Karpas-422 (cell line): ENCODE measurements around the gene DCP1A. TPM values are rescaled to one million over a fixed set of nuclear protein-coding genes. Genes with fewer than 3 reads are reported as not detected.
"Not testable (repeated sequence)": the region's sequence is repeated elsewhere in the genome, so short reads cannot be mapped to it uniquely, and the experiment has no call there.

Experiments used
- DNase-seq: peaks from one replicate; pipeline ENCODE4 v3.0.0-alpha.2; 2015
- H2AFZ ChIP-seq: fragments of 200-600 bp; sonication (generic); 2 replicates; pipeline ENCODE4 v1.6.1; 2014; ENCODE audit warnings: antibody characterized with exemption, low read length, mixed read lengths
- H3K27ac ChIP-seq: fragments of 200-600 bp; sonication (generic); 2 replicates; pipeline ENCODE4 v1.5.1; 2014; ENCODE audit warnings: mild to moderate bottlenecking, low read length, moderate library complexity
- H3K27me3 ChIP-seq: fragments of 200-600 bp; sonication (generic); 2 replicates; pipeline ENCODE4 v1.6.1; 2014; ENCODE audit warnings: low read length, mixed read lengths
- H3K36me3 ChIP-seq: fragments of 200-600 bp; sonication (generic); 2 replicates; pipeline ENCODE4 v1.6.1; 2014; ENCODE audit warnings: low read length, mixed read lengths; ENCODE audit not compliant: insufficient read depth
- H3K4me1 ChIP-seq: fragments of 200-600 bp; sonication (generic); 2 replicates; pipeline ENCODE4 v1.6.1; 2014; ENCODE audit warnings: mild to moderate bottlenecking, low read length, mixed read lengths
- H3K4me2 ChIP-seq: fragments of 200-600 bp; sonication (generic); 2 replicates; pipeline ENCODE4 v1.6.1; 2014; ENCODE audit warnings: low read length, low read depth, mild to moderate bottlenecking; ENCODE audit not compliant: poor library complexity, severe bottlenecking
- H3K4me3 ChIP-seq: fragments of 200-600 bp; sonication (generic); 2 replicates; pipeline ENCODE4 v1.5.1; 2014; ENCODE audit warnings: mild to moderate bottlenecking, antibody characterized with exemption, low read length, mixed read lengths
- H3K79me2 ChIP-seq: fragments of 200-600 bp; sonication (generic); 2 replicates; pipeline ENCODE4 v1.6.1; 2014; ENCODE audit warnings: mild to moderate bottlenecking, low read length, mixed read lengths
- H3K9ac ChIP-seq: fragments of 200-600 bp; sonication (generic); 2 replicates; pipeline ENCODE4 v1.6.0; 2014; ENCODE audit warnings: low read length
- H3K9me2 ChIP-seq: fragments of 200-600 bp; sonication (generic), shearing (Covaris generic); replicated peaks from 2 replicates; pipeline ENCODE4 v1.6.0; 2014; ENCODE audit warnings: mild to moderate bottlenecking, low read length, moderate library complexity; ENCODE audit not compliant: insufficient read depth
- H3K9me3 ChIP-seq: fragments of 300-700, 200-600 bp; sonication (generic); 2 replicates; pipeline ENCODE4 v1.6.1; 2014; ENCODE audit warnings: low read length, mixed read lengths
- H4K20me1 ChIP-seq: fragments of 200-600 bp; sonication (generic); 2 replicates; pipeline ENCODE4 v1.6.1; 2014; ENCODE audit warnings: mild to moderate bottlenecking, antibody characterized with exemption, low read length, low read depth; ENCODE audit not compliant: insufficient read depth
- total RNA-seq: library from RNA; depleted of rRNA; stranded (reverse); fragments of >200 nt; shearing (Covaris generic); gene quantifications from 2 replicates; pipeline ENCODE4 v1.2.3, GENCODE V29; 2014; ENCODE audit warnings: low replicate concordance

Gene DCP1A
- total RNA-seq, 1 experiment from 2014 or later = 29.8 TPM

DNA sequence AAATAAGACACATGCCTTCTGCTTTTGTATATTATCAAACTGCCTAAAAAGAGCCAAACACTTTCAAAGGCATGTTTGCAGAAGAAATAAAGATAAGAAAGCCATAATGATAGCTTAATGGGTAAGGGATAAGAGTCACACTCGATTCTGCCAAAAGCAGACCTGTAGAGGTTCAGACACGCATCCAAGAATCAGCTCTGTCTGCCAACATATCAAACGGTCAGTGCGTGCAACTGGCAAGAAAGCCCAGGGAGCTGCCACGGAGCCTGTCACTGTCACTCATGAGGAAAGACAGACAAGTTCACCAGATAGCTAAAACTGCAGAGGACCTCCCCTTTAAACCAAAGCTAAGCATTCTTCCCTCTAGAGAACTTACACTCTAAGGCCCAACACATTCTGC is 23.2 kb downstream of the DCP1A start:
- Histone ChIP-seq H3K4me1 (no peaks in the 10 kb centered on the region), H3K79me2 (peaks cover 80% of the 10 kb centered on the region), H3K27me3 (no peaks in the 10 kb centered on the region), H3K4me3 (no peak overlapping the region), H2AFZ (no peak overlapping the region), H3K9me2 (no peaks in the 10 kb centered on the region), H4K20me1 (no peaks in the 10 kb centered on the region), H3K4me2 (no peak overlapping the region), H3K9ac (no peak overlapping the region), H3K36me3 (peaks cover 6% of the 10 kb centered on the region; the same call in 1 of the 2 replicates), H3K9me3 (no peaks in the 10 kb centered on the region), H3K27ac (no peak overlapping the region)
- no peak for DNase-seq

DNA sequence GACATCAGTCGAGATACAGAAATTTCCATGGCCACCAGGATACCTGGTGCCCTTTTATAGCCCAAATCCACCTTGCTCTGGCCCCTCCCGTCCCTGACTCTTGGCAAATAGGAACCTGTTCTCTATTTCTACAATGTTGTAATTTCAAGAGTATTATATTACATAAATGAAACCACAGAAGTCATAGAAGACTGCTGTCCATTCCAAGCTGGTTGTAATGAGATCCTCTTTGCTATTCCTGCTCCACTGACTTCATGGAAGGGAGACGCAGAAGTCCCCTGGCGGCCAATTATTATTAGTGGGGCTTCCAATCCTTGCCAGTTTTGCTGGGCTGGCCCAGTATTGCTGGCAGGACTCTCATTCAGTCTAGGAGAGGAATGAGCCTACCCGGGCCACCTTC is 26.6 kb downstream of the DCP1A start:
- Histone ChIP-seq H3K9ac (no peak overlapping the region), H3K4me1 (no peaks in the 10 kb centered on the region), H3K9me2 (no peaks in the 10 kb centered on the region), H3K4me3 (no peak overlapping the region), H3K4me2 (no peak overlapping the region), H3K27ac (no peak overlapping the region), H3K36me3 (peaks cover 12% of the 10 kb centered on the region; the same call in 1 of the 2 replicates), H4K20me1 (no peaks in the 10 kb centered on the region), H2AFZ (no peak overlapping the region), H3K79me2 (peaks cover 59% of the 10 kb centered on the region), H3K9me3 (no peaks in the 10 kb centered on the region), H3K27me3 (no peaks in the 10 kb centered on the region)
- DNase-seq = no peak

DNA sequence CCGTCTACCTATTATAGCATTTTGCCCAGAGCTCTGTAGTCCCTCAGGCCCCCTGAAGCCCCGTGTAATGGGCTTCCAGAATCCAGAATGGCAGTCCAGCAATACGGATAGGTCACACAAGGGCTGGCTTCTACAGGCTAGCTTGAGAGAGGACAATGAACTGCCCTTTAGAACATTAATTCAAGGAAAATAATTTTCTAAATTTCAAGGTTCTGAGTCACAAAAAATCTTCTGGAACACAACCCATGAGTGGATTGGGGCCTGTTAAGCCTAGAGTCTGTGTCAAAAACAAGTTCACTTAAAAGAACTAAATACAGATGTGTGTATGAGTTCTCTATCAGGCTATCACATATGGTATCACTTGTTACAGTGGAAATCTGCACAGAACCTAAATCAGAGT is 28.8 kb downstream of the DCP1A start:
- H3K36me3 ChIP-seq = peaks cover 12% of the 10 kb centered on the region; the same call in 1 of the 2 replicates
- H3K4me3 ChIP-seq = no peak overlapping the region
- DNase-seq = no peak
- peaks cover 38% of the 10 kb centered on the region for H3K79me2 ChIP-seq
- no peaks in the 10 kb centered on the region for H3K4me1 ChIP-seq
- H4K20me1 ChIP-seq = no peaks in the 10 kb centered on the region
- no peak overlapping the region for H3K4me2 ChIP-seq
- no peak overlapping the region for H2AFZ ChIP-seq
- no peaks in the 10 kb centered on the region for H3K9me2 ChIP-seq
- H3K9ac ChIP-seq = no peak overlapping the region
- H3K9me3 ChIP-seq = no peaks in the 10 kb centered on the region
- H3K27me3 ChIP-seq = no peaks in the 10 kb centered on the region
- no peak overlapping the region for H3K27ac ChIP-seq

DNA sequence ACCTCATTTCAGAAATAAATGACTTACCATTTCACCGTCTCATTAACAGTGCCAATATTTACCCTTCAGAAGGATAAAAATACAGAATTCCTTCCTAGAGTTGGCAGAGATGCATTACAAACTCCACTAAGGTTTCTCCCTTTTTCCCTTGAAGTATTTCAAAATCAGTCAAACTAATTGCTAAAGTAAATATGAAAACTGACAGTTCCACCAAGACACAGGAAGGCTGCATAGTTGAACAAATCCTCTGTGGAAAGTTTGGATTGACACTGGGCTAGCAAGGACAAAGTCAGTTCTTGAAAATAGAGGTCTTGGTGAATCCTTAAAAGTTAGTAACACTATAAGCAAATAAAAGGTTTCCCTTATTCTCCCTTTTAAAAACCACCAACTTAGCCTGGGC is 34.5 kb downstream of the DCP1A start:
- no peak overlapping the region for H3K9ac ChIP-seq
- no peaks in the 10 kb centered on the region for H3K9me2 ChIP-seq
- H3K9me3 ChIP-seq = no peaks in the 10 kb centered on the region
- no peak overlapping the region for H3K4me3 ChIP-seq
- no peak overlapping the region for H3K4me2 ChIP-seq
- peaks cover 33% of the 10 kb centered on the region for H3K36me3 ChIP-seq
- H3K4me1 ChIP-seq = no peaks in the 10 kb centered on the region
- no peaks in the 10 kb centered on the region for H4K20me1 ChIP-seq
- DNase-seq = no peak
- peaks cover 8% of the 10 kb centered on the region; the same call in 1 of the 2 replicates for H3K79me2 ChIP-seq
- no peaks in the 10 kb centered on the region for H3K27me3 ChIP-seq
- H2AFZ ChIP-seq = no peak overlapping the region
- H3K27ac ChIP-seq = no peak overlapping the region

DNA sequence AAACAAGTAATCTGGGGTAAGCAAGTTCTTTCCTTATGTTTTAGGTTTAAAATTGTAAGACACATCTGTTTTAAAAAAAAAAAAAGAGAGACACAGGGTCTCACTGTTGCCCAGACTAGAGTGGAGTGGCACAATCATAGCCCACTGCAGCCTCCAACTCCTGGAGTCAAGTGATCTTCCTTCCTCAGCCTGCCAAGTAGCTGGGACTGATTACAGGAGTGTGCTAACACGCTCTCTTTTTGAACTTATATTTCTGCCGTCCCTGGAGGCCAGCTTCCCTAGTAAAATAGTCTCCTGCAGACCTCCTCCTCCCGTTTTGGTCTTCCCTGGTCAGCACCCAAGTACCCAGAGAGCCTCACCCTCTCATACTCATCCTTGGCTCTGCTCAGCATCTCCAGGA is 35.5 kb downstream of the DCP1A start:
- Histone ChIP-seq H2AFZ (no peak overlapping the region), H3K4me1 (no peaks in the 10 kb centered on the region), H3K9ac (no peak overlapping the region), H3K9me2 (no peaks in the 10 kb centered on the region), H4K20me1 (no peaks in the 10 kb centered on the region), H3K79me2 (peaks cover 8% of the 10 kb centered on the region; the same call in 1 of the 2 replicates), H3K9me3 (no peaks in the 10 kb centered on the region), H3K4me2 (no peak overlapping the region), H3K4me3 (no peak overlapping the region), H3K27ac (no peak overlapping the region), H3K36me3 (peaks cover 36% of the 10 kb centered on the region), H3K27me3 (no peaks in the 10 kb centered on the region)
- no peak for DNase-seq

DNA sequence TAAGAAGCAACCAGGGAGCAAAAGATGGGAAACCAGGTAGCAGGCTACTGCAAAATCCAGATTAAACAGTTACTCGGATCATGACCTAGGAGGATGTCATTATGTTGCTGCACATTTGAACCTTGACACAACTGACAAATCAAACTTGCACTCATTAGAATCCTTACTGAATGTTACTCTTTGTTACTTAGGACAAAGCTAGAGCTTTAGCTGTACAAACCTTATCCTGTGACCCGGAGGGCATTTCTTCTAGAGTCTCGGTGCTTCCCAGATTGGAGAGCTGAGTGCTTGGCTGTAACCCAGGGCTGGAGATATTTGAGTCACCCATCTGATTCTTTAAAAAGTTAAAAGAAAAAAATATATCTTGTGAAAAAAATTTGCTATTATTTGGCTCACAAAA is 43.4 kb downstream of the DCP1A start:
- H3K4me2 ChIP-seq = no peak overlapping the region
- DNase-seq = no peak
- H4K20me1 ChIP-seq = no peaks in the 10 kb centered on the region
- no peak overlapping the region for H3K9ac ChIP-seq
- no peak overlapping the region for H3K4me3 ChIP-seq
- peaks cover 18% of the 10 kb centered on the region; the same call in 1 of the 2 replicates for H3K36me3 ChIP-seq
- H3K27me3 ChIP-seq = no peaks in the 10 kb centered on the region
- H3K79me2 ChIP-seq = no peaks in the 10 kb centered on the region
- H3K9me3 ChIP-seq = no peaks in the 10 kb centered on the region
- no peak overlapping the region for H3K27ac ChIP-seq
- no peaks in the 10 kb centered on the region for H3K4me1 ChIP-seq
- no peaks in the 10 kb centered on the region for H3K9me2 ChIP-seq
- H2AFZ ChIP-seq = no peak overlapping the region

DNA sequence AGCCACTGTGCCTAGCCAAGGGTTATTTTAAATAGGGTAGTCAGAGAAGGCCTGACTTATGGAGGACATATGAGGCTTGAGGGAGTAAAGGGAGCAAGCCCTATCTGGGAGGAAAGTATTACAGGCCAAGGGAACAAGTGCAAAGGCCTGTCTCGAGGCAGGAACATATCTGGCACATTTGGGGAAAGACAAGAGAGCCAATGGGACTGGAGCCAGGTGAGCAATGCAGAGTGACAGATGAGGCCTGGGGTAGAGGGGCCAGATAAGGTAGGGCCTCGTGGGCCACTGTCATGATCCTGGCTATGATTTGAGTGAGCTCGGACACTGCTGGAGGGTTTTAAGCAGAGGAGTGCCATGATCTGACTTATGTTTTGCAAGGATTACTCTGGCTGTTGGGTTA is 43.8 kb downstream of the DCP1A start:
- H3K27ac ChIP-seq = no peak overlapping the region
- H3K9ac ChIP-seq = no peak overlapping the region
- H3K9me2 ChIP-seq = no peaks in the 10 kb centered on the region
- H3K9me3 ChIP-seq = no peaks in the 10 kb centered on the region
- no peaks in the 10 kb centered on the region for H4K20me1 ChIP-seq
- H3K4me2 ChIP-seq = no peak overlapping the region
- H3K79me2 ChIP-seq = peaks cover 3% of the 10 kb centered on the region; the same call in 1 of the 2 replicates
- H2AFZ ChIP-seq = no peak overlapping the region
- H3K27me3 ChIP-seq = no peaks in the 10 kb centered on the region
- H3K4me3 ChIP-seq = no peak overlapping the region
- H3K4me1 ChIP-seq = no peaks in the 10 kb centered on the region
- DNase-seq = no peak
- peaks cover 18% of the 10 kb centered on the region; the same call in 1 of the 2 replicates for H3K36me3 ChIP-seq

DNA sequence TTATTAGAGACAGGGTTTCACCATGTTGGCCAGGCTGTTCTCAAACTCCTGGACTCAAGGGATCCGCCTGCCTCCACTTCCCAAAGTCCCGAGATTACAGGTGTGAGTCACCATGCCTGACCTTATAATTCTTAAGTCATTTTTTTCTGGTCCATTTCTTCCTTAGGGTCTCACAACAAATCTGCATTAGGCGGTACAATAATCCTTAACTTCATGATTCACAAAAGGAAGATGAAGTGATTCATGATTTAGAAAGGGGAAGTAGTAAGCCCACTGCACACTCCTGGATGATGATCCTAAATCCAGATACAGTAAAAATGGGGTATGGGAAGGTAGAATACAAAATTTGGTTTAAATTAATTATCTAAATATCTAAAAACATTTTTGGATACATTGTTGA is 46.5 kb downstream of the DCP1A start:
- peaks cover 4% of the 10 kb centered on the region; the same call in 1 of the 2 replicates for H3K79me2 ChIP-seq
- H3K27me3 ChIP-seq = no peaks in the 10 kb centered on the region
- DNase-seq = no peak
- no peak overlapping the region for H3K4me3 ChIP-seq
- no peak overlapping the region for H3K27ac ChIP-seq
- no peak overlapping the region for H2AFZ ChIP-seq
- H3K9me2 ChIP-seq = no peaks in the 10 kb centered on the region
- H3K36me3 ChIP-seq = peaks cover 11% of the 10 kb centered on the region; the same call in 1 of the 2 replicates
- H3K4me1 ChIP-seq = peaks cover 5% of the 10 kb centered on the region
- no peaks in the 10 kb centered on the region for H4K20me1 ChIP-seq
- H3K4me2 ChIP-seq = no peak overlapping the region
- H3K9ac ChIP-seq = no peak overlapping the region
- H3K9me3 ChIP-seq = no peaks in the 10 kb centered on the region

DNA sequence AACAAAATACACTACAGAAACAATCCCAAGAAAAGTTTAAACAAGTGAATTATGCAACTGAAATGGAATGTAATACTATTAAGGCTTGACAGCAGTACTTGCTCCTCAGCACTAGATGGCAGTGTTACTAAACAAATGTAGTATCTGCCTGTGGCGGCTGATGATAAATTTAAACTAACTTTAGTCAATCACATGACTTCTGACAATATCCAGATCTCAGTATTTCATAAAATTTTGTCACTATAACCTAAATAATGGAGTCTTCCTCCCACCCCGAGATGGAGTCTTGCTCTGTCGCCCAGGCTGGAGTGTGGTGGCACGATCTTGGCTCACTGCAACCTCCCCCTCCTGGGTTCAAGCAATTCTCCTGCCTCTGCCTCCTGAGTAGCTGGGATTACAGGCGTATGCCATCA is 47.7 kb downstream of the DCP1A start:
- H3K79me2 ChIP-seq, H3K4me1 ChIP-seq, H3K9me3 ChIP-seq, H3K9me2 ChIP-seq, H3K9ac ChIP-seq, H3K4me3 ChIP-seq, H3K27me3 ChIP-seq, H2AFZ ChIP-seq, H4K20me1 ChIP-seq, H3K4me2 ChIP-seq, H3K27ac ChIP-seq: not testable (repeated sequence)
- H3K36me3 ChIP-seq = peaks cover 11% of the 10 kb centered on the region; the same call in 1 of the 2 replicates
- peak; percentile 87 for DNase-seq
